HEK293 (cell line): ENCODE data around the gene DTL.

Experiments used
- GLIS1 ChIP-seq: fragments of 450-650 bp; formaldehyde crosslinking; IDR thresholded peaks from 2 replicates; pipeline ENCODE4 v1.5.1; 2016; ENCODE audit warnings: missing biosample characterization, missing genetic modification characterization
- HOXC10 ChIP-seq: sonication (generic); formaldehyde crosslinking; IDR thresholded peaks from 2 replicates; pipeline ENCODE4 v1.8.1; 2023; ENCODE audit warnings: mild to moderate bottlenecking, missing genetic modification reagents
- KLF16 ChIP-seq: fragments of 450-650 bp; formaldehyde crosslinking; IDR thresholded peaks from 2 replicates; pipeline ENCODE4 v1.5.1; 2017; ENCODE audit warnings: missing biosample characterization, missing genetic modification characterization
- MZF1 ChIP-seq: fragments of 450-650 bp; formaldehyde crosslinking; IDR thresholded peaks from 2 replicates; pipeline ENCODE4 v1.5.1; 2017; ENCODE audit warnings: missing biosample characterization, missing genetic modification characterization, borderline replicate concordance
- REPIN1 ChIP-seq: fragments of 450-650 bp; formaldehyde crosslinking; IDR thresholded peaks from 2 replicates; pipeline ENCODE4 v1.5.1; 2017; ENCODE audit warnings: missing biosample characterization, missing genetic modification characterization, low read depth
- SCRT2 ChIP-seq: fragments of 450-650 bp; formaldehyde crosslinking; IDR thresholded peaks from 2 replicates; pipeline ENCODE4 v1.5.1; 2016; ENCODE audit warnings: missing biosample characterization, missing genetic modification characterization
- SP2 ChIP-seq: fragments of 450-650 bp; formaldehyde crosslinking; IDR thresholded peaks from 2 replicates; pipeline ENCODE4 v1.5.1; 2016; ENCODE audit warnings: missing biosample characterization, missing genetic modification characterization
- ZNF202 ChIP-seq: fragments of 450-650 bp; formaldehyde crosslinking; IDR thresholded peaks from 2 replicates; pipeline ENCODE4 v1.5.1; 2016; ENCODE audit warnings: missing biosample characterization, missing genetic modification characterization, borderline replicate concordance
- ZNF248 ChIP-seq: fragments of 450-650 bp; formaldehyde crosslinking; IDR thresholded peaks from 2 replicates; pipeline ENCODE4 v1.5.1; 2017; ENCODE audit warnings: missing biosample characterization, missing genetic modification characterization
- ZNF335 ChIP-seq: fragments of 450-650 bp; formaldehyde crosslinking; conservative IDR thresholded peaks from 2 replicates; pipeline ENCODE4 v1.5.1; 2016; ENCODE audit warnings: missing biosample characterization, missing genetic modification characterization
- ZNF391 ChIP-seq: fragments of 450-650 bp; formaldehyde crosslinking; IDR thresholded peaks from 2 replicates; pipeline ENCODE4 v1.5.1; 2016; ENCODE audit warnings: low read depth, missing biosample characterization, missing genetic modification characterization, borderline replicate concordance
- ZNF677 ChIP-seq: fragments of 450-650 bp; IDR thresholded peaks from 2 replicates; pipeline ENCODE4 v1.5.0; 2018; ENCODE audit warnings: missing biosample characterization, mild to moderate bottlenecking, missing genetic modification characterization, moderate library complexity
- ZSCAN16 ChIP-seq: fragments of 450-650 bp; formaldehyde crosslinking; IDR thresholded peaks from 2 replicates; pipeline ENCODE4 v1.5.1; 2016; ENCODE audit warnings: missing biosample characterization, missing genetic modification characterization
- ZXDB ChIP-seq: fragments of 450-650 bp; formaldehyde crosslinking; IDR thresholded peaks from 2 replicates; pipeline ENCODE4 v1.5.1; 2016; ENCODE audit warnings: missing biosample characterization, missing genetic modification characterization
- TF ChIP-seq, protein P1 (sequence below): fragments of 450-650 bp; formaldehyde crosslinking; optimal IDR thresholded peaks from 2 replicates; pipeline ENCODE3; 2016; ENCODE audit warnings: missing biosample characterization, mild to moderate bottlenecking, missing genetic modification characterization
- TF ChIP-seq, protein P2 (sequence below): fragments of 450-650 bp; formaldehyde crosslinking; IDR thresholded peaks from 2 replicates; pipeline ENCODE4 v1.5.1; 2016; ENCODE audit warnings: missing biosample characterization, missing genetic modification characterization
- TF ChIP-seq, protein P3 (sequence below): fragments of 450-650 bp; formaldehyde crosslinking; IDR thresholded peaks from 2 replicates; pipeline ENCODE4 v1.5.1; 2017; ENCODE audit warnings: missing biosample characterization, mild to moderate bottlenecking, missing genetic modification characterization, moderate library complexity
- TF ChIP-seq, protein P4 (sequence below): fragments of 450-650 bp; formaldehyde crosslinking; IDR thresholded peaks from 2 replicates; pipeline ENCODE4 v1.5.1; 2016; ENCODE audit warnings: missing biosample characterization, missing genetic modification characterization
- TF ChIP-seq, protein P5 (sequence below): fragments of 450-650 bp; formaldehyde crosslinking; IDR thresholded peaks from 2 replicates; pipeline ENCODE4 v1.5.1; 2016; ENCODE audit warnings: missing biosample characterization, missing genetic modification characterization, low read depth
- TF ChIP-seq, protein P6 (sequence below): fragments of 450-650 bp; formaldehyde crosslinking; IDR thresholded peaks from 2 replicates; pipeline ENCODE4 v1.5.1; 2016; ENCODE audit warnings: missing biosample characterization, missing genetic modification characterization, low read depth
- TF ChIP-seq, protein P7 (sequence below): fragments of 450-650 bp; formaldehyde crosslinking; IDR thresholded peaks from 2 replicates; pipeline ENCODE4 v1.5.1; 2016; ENCODE audit warnings: missing biosample characterization, missing genetic modification characterization

DTL gene

DNA sequence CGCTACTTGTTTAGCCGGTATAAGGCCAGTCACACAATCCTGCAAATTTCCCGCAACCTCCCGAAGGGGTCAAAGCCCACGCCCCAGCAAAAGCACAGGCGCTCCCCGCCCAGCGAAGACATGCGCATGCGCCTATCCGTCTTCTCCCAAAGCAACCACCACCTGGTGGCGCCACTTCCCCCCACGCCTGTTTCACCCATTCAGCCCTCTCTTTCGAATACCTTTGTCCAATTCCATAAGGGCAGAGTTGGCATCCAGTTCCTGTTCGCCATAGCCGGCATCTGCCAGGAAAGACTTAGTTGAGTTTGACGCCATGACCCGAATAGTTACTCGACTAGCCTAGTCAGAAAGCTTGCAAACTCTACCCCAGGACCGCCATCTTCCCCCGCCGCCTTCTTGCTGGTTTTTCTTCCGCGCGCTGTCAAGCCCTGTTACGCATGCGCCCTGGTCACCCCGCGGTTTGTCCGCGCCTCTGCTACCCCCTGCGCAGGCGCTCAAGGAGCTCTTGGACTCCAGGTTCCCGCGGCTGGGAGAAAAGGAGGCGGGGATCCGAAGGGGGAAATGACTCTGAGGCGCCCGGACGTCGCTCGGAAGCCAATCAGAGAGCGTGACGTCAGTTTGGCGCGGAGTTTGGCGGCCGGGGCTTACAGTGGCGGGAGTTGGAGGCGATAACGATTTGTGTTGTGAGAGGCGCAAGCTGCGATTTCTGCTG lies at the start of gene DTL, which contains the start of gene INTS7 (continued):
- TF ChIP-seq, protein P1, sequence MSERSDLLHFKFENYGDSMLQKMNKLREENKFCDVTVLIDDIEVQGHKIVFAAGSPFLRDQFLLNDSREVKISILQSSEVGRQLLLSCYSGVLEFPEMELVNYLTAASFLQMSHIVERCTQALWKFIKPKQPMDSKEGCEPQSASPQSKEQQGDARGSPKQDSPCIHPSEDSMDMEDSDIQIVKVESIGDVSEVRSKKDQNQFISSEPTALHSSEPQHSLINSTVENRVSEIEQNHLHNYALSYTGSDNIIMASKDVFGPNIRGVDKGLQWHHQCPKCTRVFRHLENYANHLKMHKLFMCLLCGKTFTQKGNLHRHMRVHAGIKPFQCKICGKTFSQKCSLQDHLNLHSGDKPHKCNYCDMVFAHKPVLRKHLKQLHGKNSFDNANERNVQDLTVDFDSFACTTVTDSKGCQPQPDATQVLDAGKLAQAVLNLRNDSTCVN = peak; percentile 51
- TF ChIP-seq, protein P2, sequence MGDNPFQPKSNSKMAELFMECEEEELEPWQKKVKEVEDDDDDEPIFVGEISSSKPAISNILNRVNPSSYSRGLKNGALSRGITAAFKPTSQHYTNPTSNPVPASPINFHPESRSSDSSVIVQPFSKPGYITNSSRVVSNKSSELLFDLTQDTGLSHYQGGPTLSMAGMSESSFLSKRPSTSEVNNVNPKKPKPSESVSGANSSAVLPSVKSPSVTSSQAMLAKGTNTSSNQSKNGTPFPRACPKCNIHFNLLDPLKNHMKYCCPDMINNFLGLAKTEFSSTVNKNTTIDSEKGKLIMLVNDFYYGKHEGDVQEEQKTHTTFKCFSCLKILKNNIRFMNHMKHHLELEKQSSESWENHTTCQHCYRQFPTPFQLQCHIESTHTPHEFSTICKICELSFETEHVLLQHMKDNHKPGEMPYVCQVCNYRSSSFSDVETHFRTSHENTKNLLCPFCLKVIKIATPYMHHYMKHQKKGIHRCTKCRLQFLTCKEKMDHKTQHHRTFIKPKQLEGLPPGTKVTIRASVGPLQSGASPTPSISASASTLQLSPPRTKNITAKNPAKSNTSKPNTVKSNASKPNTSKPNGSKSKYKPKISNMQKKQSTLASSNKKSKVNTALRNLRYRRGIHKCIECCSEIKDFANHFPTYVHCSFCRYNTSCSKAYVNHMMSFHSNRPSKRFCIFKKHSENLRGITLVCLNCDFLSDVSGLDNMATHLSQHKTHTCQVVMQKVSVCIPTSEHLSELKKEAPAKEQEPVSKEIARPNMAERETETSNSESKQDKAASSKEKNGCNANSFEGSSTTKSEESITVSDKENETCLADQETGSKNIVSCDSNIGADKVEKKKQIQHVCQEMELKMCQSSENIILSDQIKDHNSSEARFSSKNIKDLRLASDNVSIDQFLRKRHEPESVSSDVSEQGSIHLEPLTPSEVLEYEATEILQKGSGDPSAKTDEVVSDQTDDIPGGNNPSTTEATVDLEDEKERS (tag by site-specific recombination) = peak; percentile 92
- TF ChIP-seq REPIN1 (tag by site-specific recombination) = peak; percentile 98
- TF ChIP-seq KLF16 (tag by site-specific recombination) = peak; percentile 52
- peak; percentile 27; the same call in 1 of the 2 replicates for TF ChIP-seq GLIS1 (tag by site-specific recombination)
- TF ChIP-seq ZNF248 (tag by site-specific recombination) = no peak
- peak; percentile 84; the same call in 1 of the 2 replicates for TF ChIP-seq ZNF391 (tag by site-specific recombination)
- no peak for TF ChIP-seq MZF1 (tag by site-specific recombination)
- TF ChIP-seq ZNF335 = peak; percentile 93
- TF ChIP-seq HOXC10 (CRISPR knock-in tag) = peak; percentile 13; the same call in 1 of the 2 replicates
- TF ChIP-seq, protein P3, sequence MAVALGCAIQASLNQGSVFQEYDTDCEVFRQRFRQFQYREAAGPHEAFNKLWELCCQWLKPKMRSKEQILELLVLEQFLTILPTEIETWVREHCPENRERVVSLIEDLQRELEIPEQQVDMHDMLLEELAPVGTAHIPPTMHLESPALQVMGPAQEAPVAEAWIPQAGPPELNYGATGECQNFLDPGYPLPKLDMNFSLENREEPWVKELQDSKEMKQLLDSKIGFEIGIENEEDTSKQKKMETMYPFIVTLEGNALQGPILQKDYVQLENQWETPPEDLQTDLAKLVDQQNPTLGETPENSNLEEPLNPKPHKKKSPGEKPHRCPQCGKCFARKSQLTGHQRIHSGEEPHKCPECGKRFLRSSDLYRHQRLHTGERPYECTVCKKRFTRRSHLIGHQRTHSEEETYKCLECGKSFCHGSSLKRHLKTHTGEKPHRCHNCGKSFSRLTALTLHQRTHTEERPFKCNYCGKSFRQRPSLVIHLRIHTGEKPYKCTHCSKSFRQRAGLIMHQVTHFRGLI (tag by site-specific recombination) = peak; percentile 65
- TF ChIP-seq, protein P4, sequence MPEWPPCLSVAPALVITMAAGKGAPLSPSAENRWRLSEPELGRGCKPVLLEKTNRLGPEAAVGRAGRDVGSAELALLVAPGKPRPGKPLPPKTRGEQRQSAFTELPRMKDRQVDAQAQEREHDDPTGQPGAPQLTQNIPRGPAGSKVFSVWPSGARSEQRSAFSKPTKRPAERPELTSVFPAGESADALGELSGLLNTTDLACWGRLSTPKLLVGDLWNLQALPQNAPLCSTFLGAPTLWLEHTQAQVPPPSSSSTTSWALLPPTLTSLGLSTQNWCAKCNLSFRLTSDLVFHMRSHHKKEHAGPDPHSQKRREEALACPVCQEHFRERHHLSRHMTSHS = no peak
- no peak for TF ChIP-seq ZNF677 (tag by site-specific recombination)
- TF ChIP-seq SP2 (tag by site-specific recombination) = peak; percentile 94
- TF ChIP-seq ZSCAN16 (tag by site-specific recombination) = no peak
- TF ChIP-seq, protein P5, sequence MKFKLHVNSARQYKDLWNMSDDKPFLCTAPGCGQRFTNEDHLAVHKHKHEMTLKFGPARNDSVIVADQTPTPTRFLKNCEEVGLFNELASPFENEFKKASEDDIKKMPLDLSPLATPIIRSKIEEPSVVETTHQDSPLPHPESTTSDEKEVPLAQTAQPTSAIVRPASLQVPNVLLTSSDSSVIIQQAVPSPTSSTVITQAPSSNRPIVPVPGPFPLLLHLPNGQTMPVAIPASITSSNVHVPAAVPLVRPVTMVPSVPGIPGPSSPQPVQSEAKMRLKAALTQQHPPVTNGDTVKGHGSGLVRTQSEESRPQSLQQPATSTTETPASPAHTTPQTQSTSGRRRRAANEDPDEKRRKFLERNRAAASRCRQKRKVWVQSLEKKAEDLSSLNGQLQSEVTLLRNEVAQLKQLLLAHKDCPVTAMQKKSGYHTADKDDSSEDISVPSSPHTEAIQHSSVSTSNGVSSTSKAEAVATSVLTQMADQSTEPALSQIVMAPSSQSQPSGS (tag by site-specific recombination) = peak; percentile 93
- TF ChIP-seq, protein P6, sequence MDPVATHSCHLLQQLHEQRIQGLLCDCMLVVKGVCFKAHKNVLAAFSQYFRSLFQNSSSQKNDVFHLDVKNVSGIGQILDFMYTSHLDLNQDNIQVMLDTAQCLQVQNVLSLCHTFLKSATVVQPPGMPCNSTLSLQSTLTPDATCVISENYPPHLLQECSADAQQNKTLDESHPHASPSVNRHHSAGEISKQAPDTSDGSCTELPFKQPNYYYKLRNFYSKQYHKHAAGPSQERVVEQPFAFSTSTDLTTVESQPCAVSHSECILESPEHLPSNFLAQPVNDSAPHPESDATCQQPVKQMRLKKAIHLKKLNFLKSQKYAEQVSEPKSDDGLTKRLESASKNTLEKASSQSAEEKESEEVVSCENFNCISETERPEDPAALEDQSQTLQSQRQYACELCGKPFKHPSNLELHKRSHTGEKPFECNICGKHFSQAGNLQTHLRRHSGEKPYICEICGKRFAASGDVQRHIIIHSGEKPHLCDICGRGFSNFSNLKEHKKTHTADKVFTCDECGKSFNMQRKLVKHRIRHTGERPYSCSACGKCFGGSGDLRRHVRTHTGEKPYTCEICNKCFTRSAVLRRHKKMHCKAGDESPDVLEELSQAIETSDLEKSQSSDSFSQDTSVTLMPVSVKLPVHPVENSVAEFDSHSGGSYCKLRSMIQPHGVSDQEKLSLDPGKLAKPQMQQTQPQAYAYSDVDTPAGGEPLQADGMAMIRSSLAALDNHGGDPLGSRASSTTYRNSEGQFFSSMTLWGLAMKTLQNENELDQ (tag by site-specific recombination) = no peak
- TF ChIP-seq ZNF202 = no peak
- TF ChIP-seq, protein P7, sequence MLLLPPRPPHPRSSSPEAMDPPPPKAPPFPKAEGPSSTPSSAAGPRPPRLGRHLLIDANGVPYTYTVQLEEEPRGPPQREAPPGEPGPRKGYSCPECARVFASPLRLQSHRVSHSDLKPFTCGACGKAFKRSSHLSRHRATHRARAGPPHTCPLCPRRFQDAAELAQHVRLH (tag by site-specific recombination) = peak; percentile 74
- peak; percentile 70; the same call in 1 of the 2 replicates for TF ChIP-seq SCRT2 (tag by site-specific recombination)
- peak; percentile 85 for TF ChIP-seq ZXDB (tag by site-specific recombination)
